Type B pancreatic cell (in vitro differentiated cells): Measurements from ENCODE around the gene NDC80. TPM values are rescaled to one million over a fixed set of nuclear protein-coding genes. Genes with fewer than 3 reads are reported as not detected.

Experiments
- DNase-seq: peaks from one replicate; pipeline ENCODE4 v3.0.0; 2021; ENCODE audit warnings: mixed read lengths; ENCODE audit not compliant: unreplicated experiment; ENCODE audit errors: extremely low spot score
- H3K27ac Mint-ChIP-seq: 2 replicates; pipeline ENCODE4 v1.8.0; 2021; ENCODE audit warnings: mild to moderate bottlenecking, mixed read lengths
- H3K27me3 Mint-ChIP-seq: 2 replicates; pipeline ENCODE4 v1.8.0; 2021; ENCODE audit warnings: mixed read lengths
- H3K36me3 Mint-ChIP-seq: 2 replicates; pipeline ENCODE4 v1.8.0; 2021; ENCODE audit warnings: mixed read lengths
- H3K4me1 Mint-ChIP-seq: one replicate; pipeline ENCODE4 v1.8.0; 2021; ENCODE audit warnings: mixed read lengths; ENCODE audit not compliant: unreplicated experiment
- H3K4me3 Mint-ChIP-seq: 2 replicates; pipeline ENCODE4 v1.8.0; 2021; ENCODE audit warnings: mild to moderate bottlenecking, mixed read lengths
- H3K9me3 Mint-ChIP-seq: 2 replicates; pipeline ENCODE4 v1.8.0; 2021; ENCODE audit warnings: mixed read lengths
- CTCF ChIP-seq: fragments of 200-600 bp; sonication (generic); conservative IDR thresholded peaks from 2 replicates; pipeline ENCODE4 v1.5.0; 2021; ENCODE audit warnings: antibody characterized with exemption, mild to moderate bottlenecking
- total RNA-seq: library from RNA; stranded (reverse); gene quantifications from 2 replicates; pipeline ENCODE4 v1.2.1, GENCODE V29; 2021; ENCODE audit warnings: low replicate concordance

The NDC80 gene
- total RNA-seq, 1 donor from 2014 or later: 34.3 TPM

GRCh38 chr18:2662990-2663389, 91.6 kb downstream of the NDC80 start:
- no peaks in the 10 kb centered on the region for H3K27me3 Mint-ChIP-seq
- no peak overlapping the region for H3K27ac Mint-ChIP-seq
- H3K36me3 Mint-ChIP-seq: peaks cover 21% of the 10 kb centered on the region
- H3K4me3 Mint-ChIP-seq: no peak overlapping the region
- no peak for DNase-seq
- no peak for TF ChIP-seq CTCF
- peaks cover 8% of the 10 kb centered on the region for H3K4me1 Mint-ChIP-seq
- H3K9me3 Mint-ChIP-seq: no peaks in the 10 kb centered on the region

Other genes starting within 250 kb of the NDC80 start
- 8.4 and 9.8 TPM in 2 replicates for gene METTL4, start 52 bp upstream of the NDC80 start, total RNA-seq
- 40.1 and 56.5 TPM in 2 replicates for gene SMCHD1, start 84.2 kb downstream of the NDC80 start, total RNA-seq